ENCODE measurements around the gene TRIM8. TPM values are rescaled to one million over a fixed set of nuclear protein-coding genes. Genes with fewer than 3 reads are reported as not detected.
"Not testable (repeated sequence)": the region's sequence is repeated elsewhere in the genome, so short reads cannot be mapped to it uniquely, and the experiment has no call there.

TRIM8 gene
- total and polyA plus RNA-seq, 7 experiments from 2014 or later = 23.9 to 88.7 (median 58.2) TPM

- H3K27me3 Mint-ChIP-seq; H3K9me3 Mint-ChIP-seq; H3K4me3 Mint-ChIP-seq; ATAC-seq; H3K27ac ChIP-seq (ENCODE audit: low read depth, low read length); H3K27me3 ChIP-seq (ENCODE audit: control insufficient read depth in 2 of 2, insufficient read depth in 2 of 2, low read length in 2 of 2); CTCF ChIA-PET; POLR2A ChIA-PET; H3K4me1 Mint-ChIP-seq; DNase-seq; intact Hi-C loops (cut with micrococcal nuclease); H3K9me3 ChIP-seq (ENCODE audit: control insufficient read depth in 2 of 3, low read length in 3 of 3); H3K27ac Mint-ChIP-seq; H3K4me1 ChIP-seq (ENCODE audit: control insufficient read depth in 2 of 2, insufficient read depth in 2 of 2, low read length in 2 of 2); H3K4me3 ChIP-seq (ENCODE audit: low read length): not testable (repeated sequence)
- peaks cover 8 to 36% (median 21%) of the 10 kb centered on the region in 5 donors for H3K36me3 Mint-ChIP-seq
- peaks cover 0 to 19% (median 0%) of the 10 kb centered on the region in 3 experiments for H3K36me3 ChIP-seq (ENCODE audit: control insufficient read depth in 2 of 3, insufficient read depth in 3 of 3, low read length in 3 of 3)
Measured at GRCh38 chr10:102695401-102695800, 51.1 kb downstream of the TRIM8 start.

- DNase-seq = no peak
- Histone ChIP-seq H3K27ac (ENCODE audit: low read depth, low read length) (no peak overlapping the region), H3K4me3 (ENCODE audit: low read length) (no peak overlapping the region), H3K4me1 (ENCODE audit: control insufficient read depth in 2 of 2, insufficient read depth in 2 of 2, low read length in 2 of 2) (no peaks in the 10 kb centered on the region), H3K36me3 (ENCODE audit: control insufficient read depth in 2 of 3, insufficient read depth in 3 of 3, low read length in 3 of 3) (peaks cover 0 to 19% (median 0%) of the 10 kb centered on the region in 3 experiments), H3K27me3 (ENCODE audit: control insufficient read depth in 2 of 2, insufficient read depth in 2 of 2, low read length in 2 of 2) (no peaks in the 10 kb centered on the region), H3K9me3 (ENCODE audit: control insufficient read depth in 2 of 3, low read length in 3 of 3) (no peaks in the 10 kb centered on the region)
- Mint-ChIP-seq H3K4me3 (no peak overlapping the region), H3K27me3 (no peaks in the 10 kb centered on the region), H3K9me3 (no peaks in the 10 kb centered on the region), H3K4me1 (peaks cover 0 to 4% (median 0%) of the 10 kb centered on the region in 7 donors), H3K36me3 (peaks cover 8 to 36% (median 21%) of the 10 kb centered on the region in 5 donors), H3K27ac (peak overlapping the region in 2 of 9 donors; percentile 32 to 41)
- POLR2A ChIA-PET = interaction anchor here (0.6 kb wide), 1 partner anchor 20 kb away, joined by 4 read pairs; no protein-coding TSS in a partner anchor
- ATAC-seq = no peak
- intact Hi-C loops (cut with micrococcal nuclease) = no loop called here
- CTCF ChIA-PET = no interaction called here
Measured at GRCh38 chr10:102696736-102697135, 52.5 kb downstream of the TRIM8 start.

- POLR2A ChIA-PET = interaction anchor here (1.0 kb wide), 1 partner anchor 15 kb away, joined by 3 read pairs; the partner anchor contains the start of gene ARL3
- H3K27ac ChIP-seq (ENCODE audit: low read depth, low read length) = no peak overlapping the region
- CTCF ChIA-PET = no interaction called here
Measured at GRCh38 chr10:102698894-102699293, 54.6 kb downstream of the TRIM8 start.

DNA sequence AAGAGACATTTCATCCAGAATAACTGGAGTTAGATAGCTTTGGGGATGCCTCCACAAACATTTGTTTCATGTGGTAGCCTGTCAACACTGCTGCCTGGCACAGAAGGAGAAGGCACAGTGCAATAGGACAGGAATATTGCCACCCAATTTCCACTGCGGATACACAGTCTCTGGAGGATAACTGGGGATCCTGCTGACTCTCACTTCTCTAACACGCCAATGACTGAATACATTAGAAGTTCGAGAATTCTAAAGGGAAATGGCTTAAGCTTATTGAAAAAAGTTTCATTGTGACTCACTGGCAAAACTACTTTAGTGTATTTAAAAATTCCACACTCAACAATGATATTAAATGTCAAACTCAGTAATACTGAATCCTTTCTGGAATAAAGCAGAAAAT, 57.0 kb downstream of the TRIM8 start:
- H3K9me3 ChIP-seq (ENCODE audit: control insufficient read depth in 2 of 3, low read length in 3 of 3) = no peaks in the 10 kb centered on the region
- H3K4me3 ChIP-seq (ENCODE audit: low read length) = no peak overlapping the region
- POLR2A ChIA-PET = interaction anchor here (1.2 kb wide), 1 partner anchor 57 kb away, joined by 3 read pairs; the partner anchor contains the start of gene TRIM8
- Mint-ChIP-seq H3K36me3 (peaks cover 8 to 38% (median 28%) of the 10 kb centered on the region in 5 donors), H3K4me3 (no peak overlapping the region), H3K4me1 (peaks cover 0 to 10% (median 4%) of the 10 kb centered on the region in 7 donors), H3K9me3 (no peaks in the 10 kb centered on the region), H3K27me3 (no peaks in the 10 kb centered on the region), H3K27ac (no peak overlapping the region)
- ATAC-seq (no peak), DNase-seq (no peak)
- intact Hi-C loops (cut with micrococcal nuclease) = no loop called here
- no peaks in the 10 kb centered on the region for H3K27me3 ChIP-seq (ENCODE audit: control insufficient read depth in 2 of 2, insufficient read depth in 2 of 2, low read length in 2 of 2)
- CTCF ChIA-PET = interaction anchor here (0.7 kb wide), 1 partner anchor 860 kb away, joined by 3 read pairs; no protein-coding TSS in a partner anchor
- H3K4me1 ChIP-seq (ENCODE audit: control insufficient read depth in 2 of 2, insufficient read depth in 2 of 2, low read length in 2 of 2) = no peaks in the 10 kb centered on the region
- peaks cover 0 to 23% (median 0%) of the 10 kb centered on the region in 3 experiments for H3K36me3 ChIP-seq (ENCODE audit: control insufficient read depth in 2 of 3, insufficient read depth in 3 of 3, low read length in 3 of 3)
- no peak overlapping the region for H3K27ac ChIP-seq (ENCODE audit: low read depth, low read length)

More at GRCh38 chr10:102698894-102699293, 54.6 kb downstream of the TRIM8 start:
- Mint-ChIP-seq H3K4me1 (peaks cover 0 to 4% (median 0%) of the 10 kb centered on the region in 7 donors), H3K27me3 (no peaks in the 10 kb centered on the region), H3K27ac (no peak overlapping the region), H3K9me3 (no peaks in the 10 kb centered on the region), H3K36me3 (peaks cover 8 to 36% (median 21%) of the 10 kb centered on the region in 5 donors), H3K4me3 (no peak overlapping the region)
- H3K36me3 ChIP-seq (ENCODE audit: control insufficient read depth in 2 of 3, insufficient read depth in 3 of 3, low read length in 3 of 3) = peaks cover 0 to 19% (median 0%) of the 10 kb centered on the region in 3 experiments
- intact Hi-C loops (cut with micrococcal nuclease) = no loop called here
- H3K27me3 ChIP-seq (ENCODE audit: control insufficient read depth in 2 of 2, insufficient read depth in 2 of 2, low read length in 2 of 2) = no peaks in the 10 kb centered on the region
- DNase-seq (no peak), ATAC-seq (no peak)
- H3K4me1 ChIP-seq (ENCODE audit: control insufficient read depth in 2 of 2, insufficient read depth in 2 of 2, low read length in 2 of 2) = no peaks in the 10 kb centered on the region
- no peaks in the 10 kb centered on the region for H3K9me3 ChIP-seq (ENCODE audit: control insufficient read depth in 2 of 3, low read length in 3 of 3)
- H3K4me3 ChIP-seq (ENCODE audit: low read length) = no peak overlapping the region

DNA sequence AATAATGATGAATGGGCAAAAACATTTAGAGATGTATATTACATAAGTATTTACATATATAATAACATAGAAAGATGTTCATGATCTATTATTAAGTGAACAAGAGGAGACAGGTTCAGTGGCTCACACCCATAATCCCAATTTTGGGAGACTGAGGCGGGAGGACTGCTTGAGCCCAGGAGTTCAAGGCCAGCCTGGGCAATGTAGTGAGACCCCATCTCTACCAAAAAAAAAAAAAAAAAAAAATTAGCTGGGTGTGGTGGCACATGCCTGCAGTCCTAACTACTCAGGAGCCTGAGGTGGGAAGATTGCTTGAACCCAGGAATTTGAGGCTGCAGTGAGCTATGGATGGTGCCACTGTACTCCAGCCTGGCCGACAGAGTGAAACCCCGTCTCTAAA, 57.5 kb downstream of the TRIM8 start:
- H3K27me3 Mint-ChIP-seq = no peaks in the 10 kb centered on the region
- Histone ChIP-seq H3K4me3 (ENCODE audit: low read length) (no peak overlapping the region), H3K36me3 (ENCODE audit: control insufficient read depth in 2 of 3, insufficient read depth in 3 of 3, low read length in 3 of 3) (peaks cover 0 to 19% (median 0%) of the 10 kb centered on the region in 3 experiments), H3K9me3 (ENCODE audit: control insufficient read depth in 2 of 3, low read length in 3 of 3) (no peaks in the 10 kb centered on the region), H3K27me3 (ENCODE audit: control insufficient read depth in 2 of 2, insufficient read depth in 2 of 2, low read length in 2 of 2) (no peaks in the 10 kb centered on the region), H3K27ac (ENCODE audit: low read depth, low read length) (no peak overlapping the region), H3K4me1 (ENCODE audit: control insufficient read depth in 2 of 2, insufficient read depth in 2 of 2, low read length in 2 of 2) (no peaks in the 10 kb centered on the region)
- intact Hi-C loops (cut with micrococcal nuclease) = no loop called here
- no peak overlapping the region for H3K4me3 Mint-ChIP-seq
- H3K36me3 Mint-ChIP-seq = peaks cover 6 to 33% (median 28%) of the 10 kb centered on the region in 5 donors
- ATAC-seq (no peak), DNase-seq (no peak)
- POLR2A ChIA-PET = interaction anchor here (1.2 kb wide), 1 partner anchor 57 kb away, joined by 3 read pairs; the partner anchor contains the start of gene TRIM8
- peaks cover 0 to 11% (median 4%) of the 10 kb centered on the region in 7 donors for H3K4me1 Mint-ChIP-seq
- no peaks in the 10 kb centered on the region for H3K9me3 Mint-ChIP-seq
- H3K27ac Mint-ChIP-seq = no peak overlapping the region
- CTCF ChIA-PET = interaction anchor here (0.7 kb wide), 1 partner anchor 860 kb away, joined by 3 read pairs; no protein-coding TSS in a partner anchor

DNA sequence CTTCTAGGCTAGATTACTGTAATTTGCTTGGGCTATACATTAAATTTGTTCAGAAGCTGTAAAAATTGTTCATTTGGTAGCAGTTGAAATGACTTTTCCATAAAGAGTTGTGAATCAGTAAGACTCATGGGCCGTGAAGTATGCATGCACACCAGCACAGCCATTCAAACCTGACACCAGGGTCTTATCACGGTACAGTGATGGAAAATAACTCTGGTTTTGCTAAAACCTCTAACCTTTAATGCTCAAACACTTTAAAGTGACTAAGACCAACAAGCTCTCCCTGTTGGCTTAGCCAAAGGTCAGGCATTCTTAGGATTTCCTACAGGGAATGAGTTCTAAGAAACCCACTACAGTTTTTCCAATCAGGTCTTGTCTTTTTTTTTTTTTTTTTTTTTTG, 58.5 kb downstream of the TRIM8 start:
- H3K4me1 Mint-ChIP-seq = peaks cover 0 to 15% (median 9%) of the 10 kb centered on the region in 7 donors
- H3K27ac Mint-ChIP-seq = no peak overlapping the region
- H3K4me3 Mint-ChIP-seq = no peak overlapping the region
- CTCF ChIA-PET = no interaction called here
- Histone ChIP-seq H3K27ac (ENCODE audit: low read depth, low read length) (no peak overlapping the region), H3K36me3 (ENCODE audit: control insufficient read depth in 2 of 3, insufficient read depth in 3 of 3, low read length in 3 of 3) (peaks cover 0 to 18% (median 0%) of the 10 kb centered on the region in 3 experiments), H3K27me3 (ENCODE audit: control insufficient read depth in 2 of 2, insufficient read depth in 2 of 2, low read length in 2 of 2) (no peaks in the 10 kb centered on the region), H3K4me1 (ENCODE audit: control insufficient read depth in 2 of 2, insufficient read depth in 2 of 2, low read length in 2 of 2) (no peaks in the 10 kb centered on the region), H3K4me3 (ENCODE audit: low read length) (no peak overlapping the region), H3K9me3 (ENCODE audit: control insufficient read depth in 2 of 3, low read length in 3 of 3) (no peaks in the 10 kb centered on the region)
- H3K9me3 Mint-ChIP-seq = no peaks in the 10 kb centered on the region
- intact Hi-C loops (cut with micrococcal nuclease) = no loop called here
- DNase-seq (no peak), ATAC-seq (no peak)
- H3K36me3 Mint-ChIP-seq = peaks cover 6 to 27% (median 22%) of the 10 kb centered on the region in 5 donors
- H3K27me3 Mint-ChIP-seq = no peaks in the 10 kb centered on the region
- POLR2A ChIA-PET = no interaction called here

DNA sequence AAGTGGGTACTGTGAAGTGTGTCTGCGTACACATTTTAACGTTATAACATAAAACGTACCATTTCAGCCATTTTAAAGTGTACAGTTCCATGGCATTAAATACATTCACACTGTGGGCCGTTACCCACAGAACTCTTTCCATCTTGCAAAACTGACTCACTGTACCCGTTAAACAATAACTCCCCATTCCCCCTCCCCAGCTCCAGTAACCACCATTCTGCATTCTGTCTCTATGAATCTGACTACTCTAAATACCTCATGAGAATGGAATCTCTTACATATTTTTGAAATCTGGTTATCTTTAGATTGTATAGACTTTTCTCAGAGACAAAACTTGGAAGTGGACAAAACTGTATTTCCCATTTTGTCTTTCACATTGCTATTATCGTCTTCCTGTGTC, 60.6 kb downstream of the TRIM8 start:
- Histone ChIP-seq H3K4me3 (ENCODE audit: low read length) (no peak overlapping the region), H3K27me3 (ENCODE audit: control insufficient read depth in 2 of 2, insufficient read depth in 2 of 2, low read length in 2 of 2) (no peaks in the 10 kb centered on the region), H3K4me1 (ENCODE audit: control insufficient read depth in 2 of 2, insufficient read depth in 2 of 2, low read length in 2 of 2) (no peaks in the 10 kb centered on the region), H3K9me3 (ENCODE audit: control insufficient read depth in 2 of 3, low read length in 3 of 3) (no peaks in the 10 kb centered on the region), H3K27ac (ENCODE audit: low read depth, low read length) (no peak overlapping the region), H3K36me3 (ENCODE audit: control insufficient read depth in 2 of 3, insufficient read depth in 3 of 3, low read length in 3 of 3) (peaks cover 0 to 4% (median 0%) of the 10 kb centered on the region in 3 experiments)
- peak overlapping the region in 1 of 9 donors; percentile 12 for H3K27ac Mint-ChIP-seq
- no peak overlapping the region for H3K4me3 Mint-ChIP-seq
- no peaks in the 10 kb centered on the region for H3K27me3 Mint-ChIP-seq
- POLR2A ChIA-PET = no interaction called here
- CTCF ChIA-PET = no interaction called here
- peaks cover 0 to 19% (median 9%) of the 10 kb centered on the region in 7 donors for H3K4me1 Mint-ChIP-seq
- H3K36me3 Mint-ChIP-seq = peaks cover 4 to 11% (median 7%) of the 10 kb centered on the region in 5 donors
- no peaks in the 10 kb centered on the region for H3K9me3 Mint-ChIP-seq
- intact Hi-C loops (cut with micrococcal nuclease) = no loop called here
- ATAC-seq (no peak), DNase-seq (no peak)

Measured in naive thymus-derived CD4-positive, alpha-beta T cell (primary cell).